B cell (primary cell): ENCODE results near the gene IQCM. TPM values are rescaled to one million over a fixed set of nuclear protein-coding genes. Genes with fewer than 3 reads are reported as not detected.

ENCODE experiments used
- ATAC-seq: fragments of 200-7000 bp; cut with Tn5 transposase; one replicate; pipeline ENCODE4 v1.10.0; 2021; ENCODE audit warnings: low read depth, mild to moderate bottlenecking, moderate number of reproducible peaks, moderate library complexity
- CTCF ChIA-PET: fragments of 350-600 bp; sonication (Branson Sonifier 250); formaldehyde crosslinking; loops from one replicate; lab custom pipeline; 2021; ENCODE audit warnings: antibody characterized with exemption, inconsistent platforms; lab: Charles Lee
- POLR2A ChIA-PET: fragments of 350-600 bp; sonication (Branson Sonifier 250); formaldehyde crosslinking; loops from one replicate; lab custom pipeline; 2021; ENCODE audit warnings: antibody characterized with exemption; lab: Charles Lee
- DNase-seq: peaks from one replicate; pipeline ENCODE4 v3.0.0; 2013
- H2AFZ ChIP-seq: 2 replicates; pipeline ENCODE4 v1.6.1; 2012; ENCODE audit warnings: mild to moderate bottlenecking, low read depth, low read length; ENCODE audit not compliant: insufficient read depth, poor library complexity, severe bottlenecking
- H3K27ac ChIP-seq, 2 donors: 1 replicate in 1 of 2; 2 replicates in 1 of 2; pipeline ENCODE4 v1.5.1; 2012 to 2013; ENCODE audit warnings: low read length in 2 of 2, mild to moderate bottlenecking in 2 of 2, moderate library complexity in 1 of 2
- H3K27me3 ChIP-seq, 4 experiments: fragments of 200-600 bp in 1 of 4; sonication (generic) in 1 of 4; replicated peaks in 1 of 4; 1 replicate in 2 of 4; 2 replicates in 2 of 4; pipeline versions ENCODE4 v1.6.1 to v1.7.0; 2013 to 2016; ENCODE audit warnings: low read length in 3 of 4, mild to moderate bottlenecking in 2 of 4, mixed read lengths in 1 of 4, moderate library complexity in 1 of 4; ENCODE audit not compliant: insufficient read depth in 4 of 4, control insufficient read depth in 3 of 4; ENCODE audit errors: control extremely low read depth in 1 of 4
- H3K36me3 ChIP-seq, 2 experiments: replicated peaks in 1 of 2; 1 replicate in 1 of 2; 2 replicates in 1 of 2; pipeline versions ENCODE4 v1.6.1 to v1.7.1; 2013; ENCODE audit warnings: low read length in 1 of 2; ENCODE audit not compliant: insufficient read depth in 2 of 2, control insufficient read depth in 1 of 2; ENCODE audit errors: control extremely low read depth in 1 of 2, extremely low read depth in 1 of 2
- H3K4me1 ChIP-seq, 2 donors: fragments of 200-600 bp in 1 of 2; sonication (generic) in 1 of 2; 1 replicate in 1 of 2; 2 replicates in 1 of 2; pipeline versions ENCODE4 v1.5.1 to v1.6.1; 2013 to 2017; ENCODE audit warnings: low read length in 2 of 2; ENCODE audit not compliant: control insufficient read depth in 2 of 2, insufficient read depth in 2 of 2
- H3K4me2 ChIP-seq: replicated peaks from 2 replicates; pipeline ENCODE3; 2012; ENCODE audit warnings: mild to moderate bottlenecking, low read depth, low read length; ENCODE audit not compliant: poor library complexity, severe bottlenecking
- H3K4me3 ChIP-seq, 5 experiments: fragments of 200-600 bp in 1 of 5; sonication (generic) in 1 of 5; 1 replicate in 3 of 5; 2 replicates in 2 of 5; pipeline versions ENCODE4 v1.5.1 to v1.7.0; 2011 to 2016; ENCODE audit warnings: low read length in 4 of 5, mild to moderate bottlenecking in 4 of 5, low read depth in 2 of 5, control low read depth in 1 of 5, moderate library complexity in 1 of 5; ENCODE audit not compliant: insufficient read depth in 1 of 5; ENCODE audit errors: control extremely low read depth in 1 of 5, extremely low read depth in 1 of 5
- H3K79me2 ChIP-seq: fragments of 200-600 bp; sonication (generic); one replicate; pipeline ENCODE4 v1.6.0; 2016; ENCODE audit warnings: low read length; ENCODE audit not compliant: control insufficient read depth, insufficient read depth
- H3K9ac ChIP-seq: fragments of 200-600 bp; sonication (generic); 2 replicates; pipeline ENCODE4 v1.6.1; 2017; ENCODE audit warnings: mild to moderate bottlenecking, low read length, moderate library complexity
- H3K9me3 ChIP-seq, 3 donors: one replicate each; pipeline versions ENCODE4 v1.6.1 to v1.7.1; 2013; ENCODE audit warnings: low read length in 2 of 3; ENCODE audit not compliant: control insufficient read depth in 2 of 3, insufficient read depth in 1 of 3; ENCODE audit errors: control extremely low read depth in 1 of 3
- H4K20me1 ChIP-seq: 2 replicates; pipeline ENCODE4 v1.6.0; 2012; ENCODE audit warnings: mild to moderate bottlenecking, low read length; ENCODE audit not compliant: insufficient read depth, control insufficient read depth, poor library complexity, severe bottlenecking
- H3K27ac Mint-ChIP-seq: one replicate; pipeline ENCODE4 v1.8.0; 2021; ENCODE audit warnings: mixed read lengths
- H3K27me3 Mint-ChIP-seq: one replicate; pipeline ENCODE4 v1.8.0; 2021; ENCODE audit warnings: mixed read lengths
- H3K4me1 Mint-ChIP-seq: one replicate; pipeline ENCODE4 v1.8.0; 2021; ENCODE audit warnings: mixed read lengths
- H3K4me3 Mint-ChIP-seq: one replicate; pipeline ENCODE4 v1.8.0; 2021; ENCODE audit warnings: mixed read lengths
- H3K9me3 Mint-ChIP-seq: one replicate; pipeline ENCODE4 v1.8.0; 2022; ENCODE audit warnings: mixed read lengths; ENCODE audit not compliant: insufficient read depth
- CTCF ChIP-seq: fragments of 200-600 bp; IDR thresholded peaks from one replicate; pipeline ENCODE4 v1.8.0; 2022; ENCODE audit warnings: antibody characterized with exemption, mild to moderate bottlenecking
- EZH2 ChIP-seq: IDR thresholded peaks from 2 replicates; pipeline ENCODE4 v1.6.1; 2012; ENCODE audit warnings: borderline replicate concordance, low read depth, mild to moderate bottlenecking, moderate library complexity, low read length; ENCODE audit not compliant: insufficient read depth, poor library complexity, severe bottlenecking
- WGBS: methylation state at CpG from one replicate; pipeline ENCODE4 v1.1.5; 2013; ENCODE audit warnings: missing lambda C conversion rate; ENCODE audit not compliant: insufficient coverage; 5-methylcytosine and 5-hydroxymethylcytosine counted together
- intact Hi-C: fragments of 100-400 bp; cut with micrococcal nuclease; formaldehyde crosslinking; loops from one replicate; pipeline ENCODE4 v1.10.0; 2022
- polyA plus RNA-seq: library from polyadenylated mRNA; depleted of rRNA; stranded (reverse); fragments of >200 nt; gene quantifications from 2 replicates; pipeline ENCODE4 v1.2.3, GENCODE V29; 2012
- total RNA-seq, 2 donors: library from RNA; stranded (reverse); fragments of 120-200 nt in 1 of 2; gene quantifications; 1 replicate in 1 of 2; 2 replicates in 1 of 2; pipeline versions ENCODE4 v1.2.3 to v1.2.4, GENCODE V29; 2013 to 2022

IQCM gene
- total and polyA plus RNA-seq, 2 donors (not counting 1 experiment from before 2014, with no cell fraction given) = not detected

GRCh38 chr4:149676076-149676475 is 139.6 kb downstream of the IQCM start:
- DNase-seq (no peak), ATAC-seq (no peak)
- Histone ChIP-seq H3K79me2 (no peaks in the 10 kb centered on the region), H3K4me2 (no peak overlapping the region), H3K27me3 (no peaks in the 10 kb centered on the region), H3K27ac (no peak overlapping the region), H3K9ac (no peak overlapping the region), H4K20me1 (no peaks in the 10 kb centered on the region), H3K9me3 (peaks cover 0 to 7% (median 0%) of the 10 kb centered on the region in 3 donors), H3K4me3 (no peak overlapping the region), H3K36me3 (no peaks in the 10 kb centered on the region), H3K4me1 (no peaks in the 10 kb centered on the region), H2AFZ (no peak overlapping the region)
- H3K4me3 Mint-ChIP-seq = no peak overlapping the region
- intact Hi-C loops = no loop called here
- peaks cover 2% of the 10 kb centered on the region for H3K9me3 Mint-ChIP-seq
- WGBS = no CpG with 5 or more reads among the region's 3 CpGs
- POLR2A ChIA-PET = no interaction called here
- TF ChIP-seq EZH2 = no peak
- no peak for TF ChIP-seq CTCF
- H3K4me1 Mint-ChIP-seq = no peaks in the 10 kb centered on the region
- no peak overlapping the region for H3K27ac Mint-ChIP-seq
- CTCF ChIA-PET = no interaction called here
- no peaks in the 10 kb centered on the region for H3K27me3 Mint-ChIP-seq

DNA sequence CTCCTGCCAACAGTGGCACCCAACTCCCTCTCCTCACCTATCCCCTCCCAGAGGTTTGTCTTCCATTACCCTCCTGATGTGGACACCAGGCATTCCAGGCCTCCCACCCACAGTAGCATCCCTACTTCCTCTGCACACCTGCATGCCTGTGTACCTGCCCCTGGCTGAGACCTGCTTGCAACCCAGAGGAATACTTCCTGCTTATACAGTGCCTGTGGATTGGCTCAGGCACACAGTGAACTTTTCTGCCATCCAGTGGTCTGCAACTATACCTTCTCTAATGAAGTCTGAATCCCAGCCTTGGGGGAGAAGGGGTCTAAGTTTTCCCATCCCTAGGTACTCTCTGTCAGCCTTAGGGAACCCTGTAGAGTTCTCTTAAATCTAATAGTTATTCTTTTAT is 169.9 kb downstream of the IQCM start:
- Mint-ChIP-seq H3K9me3 (no peaks in the 10 kb centered on the region), H3K27ac (no peak overlapping the region), H3K4me1 (no peaks in the 10 kb centered on the region), H3K4me3 (no peak overlapping the region), H3K27me3 (no peaks in the 10 kb centered on the region)
- intact Hi-C loops = no loop called here
- no peak overlapping the region for H3K27ac ChIP-seq
- no peak overlapping the region for H3K4me3 ChIP-seq
- no peaks in the 10 kb centered on the region for H3K36me3 ChIP-seq
- H3K27me3 ChIP-seq = no peaks in the 10 kb centered on the region
- no peaks in the 10 kb centered on the region for H4K20me1 ChIP-seq
- TF ChIP-seq CTCF (no peak), EZH2 (no peak)
- no peaks in the 10 kb centered on the region for H3K4me1 ChIP-seq
- ATAC-seq (no peak), DNase-seq (no peak)
- ChIA-PET CTCF (no interaction called here), POLR2A (no interaction called here)
- no peak overlapping the region for H2AFZ ChIP-seq
- H3K79me2 ChIP-seq = no peaks in the 10 kb centered on the region
- H3K4me2 ChIP-seq = no peak overlapping the region
- H3K9me3 ChIP-seq = no peaks in the 10 kb centered on the region
- no peak overlapping the region for H3K9ac ChIP-seq
